ENCODE data around the gene IFRD2. TPM values are rescaled to one million over a fixed set of nuclear protein-coding genes. Genes with fewer than 3 reads are reported as not detected.

IFRD2 gene
- total RNA-seq, 1 donor from 2014 or later, result 77.0 TPM

DNA sequence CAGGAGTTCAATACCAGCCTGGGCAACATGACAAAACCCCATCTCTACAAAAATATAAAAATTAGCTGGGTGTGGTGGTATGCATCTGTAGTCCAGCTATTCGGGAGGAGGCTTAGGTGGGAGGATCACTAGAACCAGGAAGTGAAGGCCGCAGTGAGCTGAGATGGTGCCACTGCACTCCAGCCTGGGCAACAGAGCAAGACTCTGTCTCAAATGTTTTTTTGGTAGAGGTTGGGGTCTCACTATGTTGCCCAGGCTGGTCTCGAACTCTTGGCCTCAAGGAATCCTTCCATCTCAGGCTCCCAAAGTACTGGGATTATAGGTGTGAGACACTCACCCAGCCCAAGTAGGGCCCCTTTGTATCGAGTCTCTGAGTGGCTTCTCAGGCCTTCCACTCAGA, 1.9 kb upstream of the IFRD2 start:
- H3K4me1 ChIP-seq, result peaks cover 25% of the 10 kb centered on the region
- H3K27me3 ChIP-seq, result no peaks in the 10 kb centered on the region
- ATAC-seq (no peak), DNase-seq (no peak)
- H3K4me3 ChIP-seq, result no peak overlapping the region
- TF ChIP-seq, protein P1, sequence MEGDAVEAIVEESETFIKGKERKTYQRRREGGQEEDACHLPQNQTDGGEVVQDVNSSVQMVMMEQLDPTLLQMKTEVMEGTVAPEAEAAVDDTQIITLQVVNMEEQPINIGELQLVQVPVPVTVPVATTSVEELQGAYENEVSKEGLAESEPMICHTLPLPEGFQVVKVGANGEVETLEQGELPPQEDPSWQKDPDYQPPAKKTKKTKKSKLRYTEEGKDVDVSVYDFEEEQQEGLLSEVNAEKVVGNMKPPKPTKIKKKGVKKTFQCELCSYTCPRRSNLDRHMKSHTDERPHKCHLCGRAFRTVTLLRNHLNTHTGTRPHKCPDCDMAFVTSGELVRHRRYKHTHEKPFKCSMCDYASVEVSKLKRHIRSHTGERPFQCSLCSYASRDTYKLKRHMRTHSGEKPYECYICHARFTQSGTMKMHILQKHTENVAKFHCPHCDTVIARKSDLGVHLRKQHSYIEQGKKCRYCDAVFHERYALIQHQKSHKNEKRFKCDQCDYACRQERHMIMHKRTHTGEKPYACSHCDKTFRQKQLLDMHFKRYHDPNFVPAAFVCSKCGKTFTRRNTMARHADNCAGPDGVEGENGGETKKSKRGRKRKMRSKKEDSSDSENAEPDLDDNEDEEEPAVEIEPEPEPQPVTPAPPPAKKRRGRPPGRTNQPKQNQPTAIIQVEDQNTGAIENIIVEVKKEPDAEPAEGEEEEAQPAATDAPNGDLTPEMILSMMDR (IDR thresholded peaks at IDR 0.05), result no peak
- no peak overlapping the region for H3K27ac ChIP-seq
- no peaks in the 10 kb centered on the region for H3K9me3 ChIP-seq
- intact Hi-C loops (cut with DNase I), result no loop called here
- H3K36me3 ChIP-seq, result peaks cover 13% of the 10 kb centered on the region

- Histone ChIP-seq H3K9me3 (no peaks in the 10 kb centered on the region), H3K27ac (peak overlapping the region; percentile 89), H3K4me3 (peak overlapping the region; percentile 97), H3K4me1 (peaks cover 19% of the 10 kb centered on the region), H3K36me3 (peaks cover 22% of the 10 kb centered on the region), H3K27me3 (no peaks in the 10 kb centered on the region)
- TF ChIP-seq, protein P1 (IDR thresholded peaks at IDR 0.05), result no peak
- intact Hi-C loops (cut with DNase I), result no loop called here
- DNase-seq (no peak), ATAC-seq (no peak)
Measured at GRCh38 chr3:50293079-50293801, 1.0 kb upstream of the IFRD2 start.

DNA sequence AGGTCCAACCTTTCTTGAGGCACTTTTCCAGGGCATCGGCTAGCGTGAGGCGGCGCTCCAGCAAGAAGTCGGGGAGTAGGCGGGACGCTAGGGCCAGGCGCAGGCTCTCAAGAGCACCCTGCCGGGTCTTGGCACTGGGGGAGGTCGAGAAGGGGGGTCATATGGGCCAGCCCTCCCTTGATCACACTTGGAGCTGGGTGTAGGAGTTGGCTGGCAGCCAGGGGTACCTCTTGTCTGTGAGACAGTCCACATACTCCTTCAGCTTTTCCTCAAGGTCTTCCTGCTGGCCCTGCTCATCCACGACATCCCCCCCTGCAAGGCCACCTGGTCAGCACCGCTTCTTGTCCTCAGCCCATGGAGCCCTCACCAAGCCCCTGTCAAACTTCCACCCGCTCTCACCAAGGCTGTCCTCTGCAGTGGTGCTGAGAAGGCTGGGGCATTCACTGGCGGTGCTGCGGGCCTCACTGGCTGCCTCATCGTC, 2.0 kb downstream of the IFRD2 start:
- no peak for DNase-seq
- Histone ChIP-seq H3K4me1 (peaks cover 16% of the 10 kb centered on the region), H3K27me3 (no peaks in the 10 kb centered on the region), H3K36me3 (peaks cover 31% of the 10 kb centered on the region), H3K27ac (no peak overlapping the region), H3K4me3 (no peak overlapping the region), H3K9me3 (no peaks in the 10 kb centered on the region)
- TF ChIP-seq, protein P1 (IDR thresholded peaks at IDR 0.05), result no peak
- intact Hi-C loops (cut with DNase I), result no loop called here
- ATAC-seq, result no peak

GRCh38 chr3:50289130-50289529, 3.1 kb downstream of the IFRD2 start:
- no peak for ATAC-seq
- Histone ChIP-seq H3K4me3 (no peak overlapping the region), H3K9me3 (no peaks in the 10 kb centered on the region), H3K27ac (no peak overlapping the region), H3K36me3 (peaks cover 31% of the 10 kb centered on the region), H3K27me3 (no peaks in the 10 kb centered on the region), H3K4me1 (peaks cover 16% of the 10 kb centered on the region)
- intact Hi-C loops (cut with DNase I), result no loop called here
- DNase-seq, result no peak
- TF ChIP-seq, protein P1 (IDR thresholded peaks at IDR 0.05), result no peak

- Histone ChIP-seq H3K4me1 (peaks cover 16% of the 10 kb centered on the region), H3K9me3 (no peaks in the 10 kb centered on the region), H3K36me3 (peaks cover 31% of the 10 kb centered on the region), H3K4me3 (no peak overlapping the region), H3K27me3 (no peaks in the 10 kb centered on the region), H3K27ac (no peak overlapping the region)
- intact Hi-C loops (cut with DNase I), result no loop called here
- DNase-seq (no peak), ATAC-seq (no peak)
- TF ChIP-seq, protein P1 (IDR thresholded peaks at IDR 0.05), result no peak
Measured at GRCh38 chr3:50288387-50289007, 3.7 kb downstream of the IFRD2 start.

All from upper lobe of right lung (tissue), 1 donor.